HG03469 (cell line): ENCODE results near the gene ISX.

Source experiments
- ATAC-seq: cut with Tn5 transposase; IDR thresholded peaks from one replicate; pipeline ENCODE4 v1.9.1; 2021; ENCODE audit warnings: mild to moderate bottlenecking, moderate library complexity, moderate number of reproducible peaks; ENCODE audit not compliant: unreplicated experiment

Gene ISX

DNA sequence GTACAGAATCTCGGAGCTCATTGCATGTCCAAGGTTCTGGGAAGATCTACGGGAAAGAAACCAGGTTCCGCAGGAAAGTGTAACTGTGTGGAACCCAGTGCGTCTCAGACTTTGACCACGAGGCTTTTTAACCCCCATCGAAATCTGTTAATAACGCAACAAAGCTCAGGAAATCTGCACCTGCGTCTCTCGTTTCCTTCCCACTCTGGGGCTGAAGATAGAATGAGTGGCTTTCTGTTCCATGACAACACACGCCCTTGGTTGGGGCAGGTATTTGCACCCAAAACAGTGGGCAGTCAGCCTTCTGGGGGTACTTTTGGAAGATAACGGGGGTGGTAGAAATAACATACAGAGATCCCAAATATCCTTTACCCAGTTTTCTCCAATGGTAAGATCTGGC lies 38.5 kb downstream of the ISX start:
- no peak for ATAC-seq

DNA sequence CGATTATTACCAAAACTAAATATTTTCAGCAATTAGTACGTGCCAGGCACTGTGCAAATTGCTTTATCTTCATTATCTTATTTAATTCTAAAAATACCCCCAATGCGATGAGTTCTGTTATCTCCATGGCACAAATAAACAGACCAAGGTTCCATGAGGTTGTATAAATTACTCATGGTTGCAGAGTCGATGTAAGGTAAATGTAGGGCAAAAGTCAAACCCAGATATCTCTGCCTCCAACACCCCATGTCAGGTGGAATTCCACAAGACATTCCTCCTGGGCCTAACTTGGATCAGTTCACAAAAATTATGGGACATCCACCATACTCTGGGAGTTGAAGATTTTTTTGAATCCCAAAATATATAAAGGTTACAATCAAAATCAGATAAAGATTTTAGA lies 43.7 kb downstream of the ISX start:
- ATAC-seq, result no peak

DNA sequence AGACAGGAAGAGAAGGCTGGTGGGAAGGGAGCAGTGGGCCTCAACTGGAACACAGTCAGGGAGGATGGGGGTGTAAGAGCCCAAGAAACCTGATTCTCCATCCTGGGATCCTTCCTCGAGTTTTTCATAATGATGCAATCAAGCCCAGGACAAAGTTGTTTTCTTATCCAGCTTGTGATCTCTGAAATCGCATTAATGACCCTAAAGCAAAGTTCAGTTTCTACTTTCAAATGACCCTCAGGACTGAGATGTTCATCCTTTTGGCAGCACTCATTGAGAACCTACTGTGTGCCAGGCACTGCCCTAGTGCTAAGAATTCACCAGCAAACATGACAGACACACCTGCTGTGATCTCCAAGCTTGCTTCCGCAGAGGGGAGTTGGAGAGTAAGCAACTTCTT lies 45.3 kb downstream of the ISX start:
- no peak for ATAC-seq

DNA sequence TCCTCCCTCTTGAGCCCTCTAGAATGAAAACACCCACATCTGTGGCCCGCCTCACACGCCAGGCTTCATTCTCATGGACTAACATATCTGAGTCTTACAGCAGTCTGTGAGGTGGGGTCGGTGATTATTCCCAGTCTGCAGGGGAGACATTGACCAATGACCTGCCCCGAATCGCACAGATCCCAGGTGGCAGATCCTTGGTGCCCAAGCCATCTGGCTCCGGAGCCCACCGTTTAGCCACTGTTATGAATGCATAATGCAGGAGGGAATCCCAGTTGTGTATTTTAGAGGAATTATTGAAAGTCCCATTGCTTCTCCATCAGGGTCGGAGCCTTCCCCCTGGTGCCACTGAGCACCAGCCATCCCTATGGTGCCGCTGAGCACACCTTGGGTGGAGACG lies 47.4 kb downstream of the ISX start:
- no peak for ATAC-seq

DNA sequence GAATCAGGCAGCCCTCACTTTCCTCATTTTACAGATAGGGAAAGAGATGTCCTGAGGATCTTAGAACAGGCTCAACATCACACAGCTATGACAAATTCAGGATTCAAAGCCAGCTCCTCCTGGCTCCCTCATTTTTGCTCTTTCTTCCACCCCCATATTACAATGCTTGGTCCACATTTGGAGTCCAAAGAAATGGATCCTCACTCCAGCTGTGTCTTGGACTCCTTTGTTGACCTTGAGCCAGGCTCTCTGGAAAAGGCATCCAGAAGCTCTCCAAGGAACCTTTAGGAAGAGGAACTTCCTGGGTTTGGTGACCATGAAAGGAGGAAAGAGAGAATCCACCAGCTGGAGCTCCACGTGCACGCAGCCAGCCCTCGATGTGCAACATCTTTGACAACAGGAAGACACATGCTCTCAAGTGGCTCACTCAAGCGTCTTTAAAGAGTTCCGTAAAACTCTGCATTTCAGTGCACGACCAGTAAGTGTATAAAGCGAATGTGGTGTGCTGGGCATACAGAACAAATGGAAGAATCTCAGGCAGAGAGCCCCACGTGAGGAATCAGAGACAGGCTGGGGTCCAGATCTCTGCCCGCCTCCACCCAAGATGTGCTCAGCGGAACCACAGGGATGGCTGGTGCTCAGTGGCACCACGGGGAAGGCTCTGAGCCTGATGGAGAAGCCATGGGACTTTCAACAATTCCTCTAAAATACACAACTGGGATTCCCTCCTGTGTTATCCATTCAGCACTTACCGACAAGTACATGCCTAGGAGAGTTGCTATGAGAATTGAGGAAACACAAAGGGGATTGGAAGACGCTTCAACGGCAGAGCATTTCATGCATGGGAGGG lies 48.4 kb downstream of the ISX start:
- ATAC-seq, result no peak

DNA sequence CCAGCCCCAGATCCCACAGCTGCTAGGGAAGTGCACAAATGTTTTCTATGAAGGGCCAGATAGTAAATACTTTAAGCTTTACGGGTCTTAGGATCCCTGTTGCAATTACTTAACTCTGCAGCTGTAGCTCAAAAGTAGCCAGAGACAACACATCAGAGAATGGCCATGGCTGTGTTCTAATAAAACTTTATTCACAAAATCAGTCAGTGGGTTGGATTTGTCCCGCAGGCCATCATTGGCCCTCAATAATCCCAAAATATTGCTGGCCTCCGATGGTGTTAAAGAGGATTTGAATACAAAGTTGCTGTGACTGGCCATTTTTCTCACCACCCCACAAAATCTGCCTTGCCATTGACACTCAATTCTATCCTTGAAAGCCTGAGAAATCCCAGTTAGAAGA lies 49.6 kb downstream of the ISX start:
- ATAC-seq, result no peak

DNA sequence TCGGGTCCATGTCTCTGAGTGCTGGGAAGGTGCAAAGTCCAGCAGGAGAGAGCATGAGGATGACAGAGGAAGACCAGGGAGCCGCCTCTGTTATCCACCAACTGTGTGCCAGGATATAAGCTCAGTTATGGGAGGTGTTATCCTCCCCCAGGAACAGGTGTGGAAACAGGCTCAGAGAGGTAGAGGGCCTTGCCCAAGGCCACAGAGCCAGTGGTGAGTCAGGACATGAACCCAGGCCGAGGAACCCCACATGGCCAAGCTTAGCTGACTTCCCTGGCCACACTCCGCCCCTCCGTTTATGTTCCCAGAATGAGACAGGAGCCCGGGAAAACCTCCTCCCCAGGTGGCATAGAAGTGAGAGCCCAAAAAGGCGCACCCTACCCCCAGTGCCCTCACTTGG lies 50.3 kb downstream of the ISX start:
- no peak for ATAC-seq

DNA sequence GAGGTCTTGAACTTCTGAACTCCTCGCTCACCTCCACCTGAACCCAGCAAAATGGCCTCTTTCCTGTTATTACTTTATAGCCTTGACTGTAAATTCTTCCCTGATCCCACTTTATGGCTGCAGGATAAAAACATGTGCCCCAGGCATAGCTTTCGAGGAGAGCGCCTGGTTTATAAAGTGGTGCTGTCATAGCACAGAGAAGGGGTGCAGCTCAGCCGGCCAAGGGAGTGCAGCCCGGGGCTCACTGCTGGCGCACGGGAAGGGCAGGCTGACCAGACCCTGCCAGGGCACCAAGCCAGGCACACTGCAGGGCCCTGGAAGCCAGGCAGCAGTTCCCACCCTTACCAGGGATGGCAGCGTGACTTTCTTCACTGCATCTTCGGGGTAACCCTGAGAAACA lies 50.9 kb downstream of the ISX start:
- ATAC-seq, result no peak

DNA sequence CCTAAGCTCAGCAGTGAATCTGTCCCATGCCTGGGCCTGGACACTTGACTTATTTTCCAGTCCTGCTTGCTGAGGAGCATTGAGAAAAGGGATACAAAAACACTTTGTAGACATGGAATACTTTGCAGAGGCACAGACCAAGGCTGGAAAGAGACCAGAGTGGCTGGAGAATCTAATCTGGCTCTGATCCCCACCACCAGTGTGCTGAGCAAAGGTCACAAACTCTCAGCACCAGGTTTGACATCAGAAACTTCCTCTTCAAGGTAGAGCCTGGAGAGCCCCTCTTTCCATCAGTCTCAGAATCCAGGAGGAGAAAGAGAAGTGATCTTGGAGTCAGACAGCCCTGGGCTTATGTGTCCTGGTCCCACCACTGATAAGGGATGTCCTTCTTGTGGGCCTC lies 53.5 kb downstream of the ISX start:
- no peak for ATAC-seq

DNA sequence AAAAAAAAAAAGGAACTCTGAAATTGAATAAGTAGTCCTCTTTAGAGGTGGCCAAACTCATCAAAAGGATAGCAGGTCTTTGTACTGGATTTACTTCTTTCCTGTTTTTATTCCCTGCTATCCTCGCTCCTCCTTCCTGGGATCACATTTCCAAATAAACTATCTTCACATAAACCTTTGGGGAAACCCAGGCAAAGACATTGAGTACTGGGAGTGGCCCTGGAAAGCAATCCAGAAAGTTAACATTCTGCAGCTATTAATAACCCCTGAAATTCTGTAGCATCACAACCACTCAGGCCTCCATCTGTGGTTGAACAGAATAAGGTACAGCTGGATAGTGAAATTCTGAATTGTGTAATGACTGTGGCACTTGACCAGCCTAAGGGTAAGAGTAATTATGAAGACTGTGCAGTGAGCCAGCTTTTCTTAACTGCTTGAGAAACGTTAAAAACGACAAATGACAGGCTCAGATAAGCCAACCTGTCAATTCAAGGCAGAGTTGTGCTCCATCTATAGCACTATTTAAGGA lies 58.8 kb downstream of the ISX start:
- ATAC-seq, result no peak

DNA sequence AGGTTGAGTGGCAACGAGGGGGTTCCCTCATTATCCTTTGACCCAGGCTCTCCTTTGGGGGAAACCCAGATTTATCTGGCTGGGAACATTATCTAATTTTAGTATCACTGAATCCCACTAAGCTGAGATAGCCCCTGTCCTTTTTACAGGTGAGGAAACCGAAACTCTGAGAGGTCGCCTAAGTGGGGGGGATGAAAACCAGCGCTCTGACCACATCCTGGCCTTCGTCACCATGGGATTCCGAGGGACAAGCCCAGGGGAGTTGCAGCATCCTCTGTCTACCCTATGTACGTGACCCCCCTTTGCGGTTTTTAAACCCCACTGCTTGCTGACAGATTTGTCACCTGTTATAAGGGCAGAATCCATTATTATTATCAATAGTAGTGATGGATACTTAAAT lies 61.0 kb downstream of the ISX start:
- ATAC-seq, result no peak

DNA sequence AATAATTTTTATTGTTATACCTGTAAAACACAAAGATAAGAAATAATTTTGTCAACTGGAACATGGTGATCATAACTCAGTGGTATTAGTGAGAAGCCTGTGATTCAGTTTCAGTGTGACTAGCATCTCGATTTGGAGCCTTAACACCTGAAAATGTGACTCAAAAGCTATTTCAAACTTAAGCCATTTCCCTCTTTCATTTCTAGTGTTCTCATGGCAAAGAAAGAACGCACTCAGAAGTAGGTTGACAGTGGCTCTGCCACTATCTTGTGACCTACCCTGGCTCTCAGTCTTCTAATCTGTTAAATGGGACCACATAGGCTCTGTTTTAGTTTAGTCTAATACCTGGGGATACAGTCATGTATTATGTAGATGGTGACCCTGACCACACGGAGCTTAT lies 62.7 kb downstream of the ISX start:
- peak; percentile 38 for ATAC-seq

DNA sequence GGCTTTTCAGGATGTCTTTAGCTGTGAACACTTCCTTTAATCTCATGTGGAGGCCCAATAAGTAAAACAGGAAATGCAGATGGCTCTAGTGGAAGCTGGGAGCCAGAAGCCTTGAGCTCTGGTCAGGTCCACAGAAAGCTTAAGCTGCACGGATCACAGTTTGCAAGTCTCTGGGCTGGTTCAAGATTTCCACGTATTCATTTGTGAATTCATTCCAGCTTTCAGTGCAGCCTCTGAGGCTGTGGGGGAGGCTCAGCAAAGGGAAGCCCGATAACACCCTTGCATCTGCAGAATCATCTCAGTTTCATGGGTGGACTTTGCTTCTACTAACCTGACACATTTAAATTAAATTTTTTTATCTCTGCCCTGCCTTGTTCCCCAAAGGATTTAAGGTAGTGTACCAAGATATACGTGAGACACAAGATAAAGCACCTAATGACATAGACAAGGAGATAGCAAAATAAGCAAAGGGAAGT lies 65.6 kb downstream of the ISX start:
- ATAC-seq, result no peak

DNA sequence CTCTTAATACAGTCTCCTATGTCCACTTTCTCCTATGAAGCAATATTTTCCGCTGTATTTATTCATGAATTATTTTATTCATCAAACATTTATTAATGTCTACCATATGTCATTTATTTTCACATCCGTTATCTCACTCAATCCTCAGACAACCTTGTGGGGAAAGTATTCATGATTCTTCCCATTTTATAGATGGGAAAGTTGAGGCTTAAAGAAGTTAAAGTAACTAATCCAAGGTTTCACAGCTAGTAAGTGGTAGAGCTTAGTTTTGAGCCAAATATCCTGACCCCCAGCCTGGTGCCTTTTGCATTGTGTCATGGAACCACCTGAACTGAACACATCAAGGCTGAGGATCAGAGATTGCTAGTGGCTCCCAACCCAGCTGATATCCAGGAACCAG lies 66.6 kb downstream of the ISX start:
- ATAC-seq, result no peak

DNA sequence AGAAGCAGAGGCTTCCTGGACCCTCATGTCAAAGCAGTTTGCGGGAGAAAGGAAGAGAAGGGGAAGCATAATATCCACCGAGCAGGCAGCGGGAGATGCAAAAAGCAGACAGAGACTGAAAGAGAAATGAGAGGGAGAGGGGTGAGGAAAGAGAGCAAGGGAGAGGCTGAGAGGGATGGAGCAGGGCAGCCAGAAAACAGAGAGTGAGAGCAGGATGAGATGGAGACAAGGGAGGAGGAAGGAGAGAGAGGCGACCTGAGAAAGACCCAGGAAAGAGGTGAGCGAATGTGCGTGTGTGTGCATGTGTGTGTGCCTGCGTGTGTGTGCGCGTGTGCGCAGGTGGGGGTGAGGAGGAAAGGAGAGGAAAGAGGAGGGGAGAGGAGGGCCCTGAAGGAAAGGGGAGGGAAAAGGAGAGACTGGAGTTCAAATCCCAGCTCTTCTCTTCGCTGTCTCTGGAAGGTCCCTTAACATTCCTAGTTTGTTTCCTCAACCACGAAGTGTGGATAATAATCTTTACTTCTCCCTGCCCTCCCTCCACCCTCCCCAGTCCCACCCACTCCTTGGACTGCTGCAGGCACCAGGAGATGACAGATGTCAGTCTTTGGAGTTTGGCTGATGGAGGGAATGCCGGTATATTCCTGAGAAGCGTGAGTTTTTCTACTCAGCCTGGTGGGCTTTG lies 67.9 kb downstream of the ISX start:
- ATAC-seq, result no peak

DNA sequence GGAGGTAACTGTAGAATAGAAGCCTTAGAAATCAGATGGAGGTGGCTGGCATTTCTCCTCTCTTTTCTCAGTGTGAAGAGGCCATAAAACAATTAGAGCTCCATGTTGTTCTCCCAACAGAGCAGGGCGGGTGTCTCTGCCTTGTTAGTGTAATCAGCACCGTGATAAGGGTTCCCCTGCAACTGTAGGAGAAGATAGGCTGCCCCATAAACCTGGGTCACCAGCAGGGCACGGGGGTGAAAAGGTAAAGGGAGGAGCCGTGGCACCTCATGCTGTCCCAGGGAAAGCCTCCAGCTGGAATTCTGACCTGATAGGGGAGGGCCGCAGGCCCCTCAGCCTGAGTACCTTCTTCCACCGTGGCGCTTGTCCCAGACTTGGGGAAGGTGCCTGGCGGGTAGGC lies 68.7 kb downstream of the ISX start:
- no peak for ATAC-seq

DNA sequence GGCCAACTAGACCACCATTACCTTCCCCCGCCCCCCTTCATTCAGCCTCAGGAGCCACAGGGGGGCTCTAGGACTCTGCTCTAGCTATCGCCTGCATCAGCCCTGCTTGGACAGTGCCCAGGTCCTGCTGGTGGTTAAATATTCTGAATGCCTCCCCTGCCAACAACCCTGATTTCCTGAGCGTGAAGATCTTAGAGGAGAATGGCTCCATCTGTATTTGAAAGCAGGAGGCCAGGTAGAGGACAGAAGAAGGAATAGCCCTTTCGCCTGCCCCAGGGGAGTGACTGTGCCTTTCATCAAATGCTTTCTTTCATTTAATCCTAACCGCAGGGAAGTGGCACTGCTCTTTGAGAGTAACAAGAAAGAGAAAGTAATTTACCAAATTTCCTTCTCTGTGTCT lies 69.2 kb downstream of the ISX start:
- ATAC-seq, result no peak
